HepG2 (cell line): ENCODE data around the gene ENSA. TPM values are rescaled to one million over a fixed set of nuclear protein-coding genes. Genes with fewer than 3 reads are reported as not detected.

Source experiments
- ATAC-seq: fragments of 200-7000 bp; cut with Tn5 transposase; 3 replicates; pipeline ENCODE4 v1.9.1; 2020; ENCODE audit warnings: mild to moderate bottlenecking, moderate library complexity
- BruUV-seq: library from RNA; stranded (reverse); fragments of 400-500 nt; replicated peaks from 2 replicates; lab custom pipeline; 2021; lab: Mats Ljungman, UMichigan
- CTCF ChIA-PET: fragments of 300-600 bp; formaldehyde crosslinking; extraction: SDS; loops from one replicate; lab custom pipeline; 2021; ENCODE audit warnings: low total read pairs, inconsistent platforms, low intra/inter-chr PET ratio; lab: Yijun Ruan, JAX
- POLR2A ChIA-PET: fragments of 350-600 bp; sonication (Branson Sonifier 250); formaldehyde crosslinking; loops from one replicate; lab custom pipeline; 2020; ENCODE audit warnings: antibody characterized with exemption, inconsistent platforms; lab: Yijun Ruan, JAX
- DNase-seq: peaks from one replicate; pipeline ENCODE4 v3.0.0-alpha.2; 2015; ENCODE audit warnings: low spot score
- FAIRE-seq: peaks from 3 replicates; lab custom pipeline; 2011; peaks lifted over from hg19 to GRCh38; lab: Jason Lieb, UNC
- H2AFZ ChIP-seq: one replicate; pipeline ENCODE4 v1.6.1; 2011; ENCODE audit warnings: low read length, inconsistent platforms
- H3K27ac ChIP-seq: fragments of 300-600 bp; 3 replicates; pipeline ENCODE4 v1.8.0; 2011; ENCODE audit warnings: mixed run types, mild to moderate bottlenecking, mixed read lengths, low read length, inconsistent platforms; ENCODE audit not compliant: insufficient read depth; ENCODE audit errors: extremely low read length
- H3K27me3 ChIP-seq, 2 experiments: fragments of 200-600 bp in 1 of 2; 2 replicates in 1 of 2; 3 replicates in 1 of 2; pipeline versions ENCODE4 v1.6.0 to v1.8.0; 2011; ENCODE audit warnings: low read length in 2 of 2, mild to moderate bottlenecking in 2 of 2, moderate library complexity in 2 of 2, inconsistent platforms in 1 of 2; ENCODE audit not compliant: insufficient read depth in 2 of 2, control insufficient read depth in 1 of 2
- H3K36me3 ChIP-seq, 2 experiments: fragments of 200-600 bp in 1 of 2; replicated peaks in 1 of 2; 2 replicates in 1 of 2; 3 replicates in 1 of 2; pipeline versions ENCODE4 v1.5.1 to v1.8.0; 2011; ENCODE audit warnings: low read length in 2 of 2, inconsistent platforms in 1 of 2; ENCODE audit not compliant: insufficient read depth in 2 of 2, control insufficient read depth in 1 of 2
- H3K4me1 ChIP-seq: 2 replicates; pipeline ENCODE4 v1.5.1; 2012; ENCODE audit warnings: low read length, inconsistent platforms; ENCODE audit not compliant: insufficient read depth
- H3K4me2 ChIP-seq: 2 replicates; pipeline ENCODE4 v1.6.0; 2011; ENCODE audit warnings: low read depth, low read length, inconsistent platforms
- H3K4me3 ChIP-seq, 3 experiments: fragments of 200-600 bp in 1 of 3; sonication (generic), shearing (Covaris generic) in 1 of 3; replicated peaks in 1 of 3; 2 replicates each; pipeline ENCODE4 v1.5.1; 2011 to 2016; ENCODE audit warnings: low read length in 3 of 3, inconsistent platforms in 2 of 3, low read depth in 2 of 3, mild to moderate bottlenecking in 2 of 3, control low read depth in 1 of 3, mixed read lengths in 1 of 3; ENCODE audit not compliant: insufficient read depth in 1 of 3
- H3K79me2 ChIP-seq: one replicate; pipeline ENCODE4 v1.6.1; 2011; ENCODE audit warnings: low read length, inconsistent platforms; ENCODE audit not compliant: insufficient read depth
- H3K9ac ChIP-seq: 2 replicates; pipeline ENCODE4 v1.6.0; 2011; ENCODE audit warnings: mild to moderate bottlenecking, low read depth, low read length, inconsistent platforms; ENCODE audit not compliant: insufficient read depth
- H3K9me3 ChIP-seq: 2 replicates; pipeline ENCODE4 v1.5.1; 2012; ENCODE audit warnings: mild to moderate bottlenecking, low read length
- H4K20me1 ChIP-seq: 2 replicates; pipeline ENCODE4 v1.6.0; 2011; ENCODE audit warnings: inconsistent platforms, mild to moderate bottlenecking, low read length, moderate library complexity; ENCODE audit not compliant: insufficient read depth
- AGO2 ChIP-seq: fragments of 200-400 bp; formaldehyde crosslinking; optimal IDR thresholded peaks from 2 replicates; pipeline ENCODE3; 2017; ENCODE audit warnings: mild to moderate bottlenecking, low read depth, low read length, moderate library complexity
- KAT7 ChIP-seq: IDR thresholded peaks from 2 replicates; pipeline ENCODE4 v1.6.1; 2018; ENCODE audit warnings: borderline replicate concordance, missing compliant biosample characterization
- MBNL3 ChIP-seq: fragments of 250-450 bp; sonication (Bioruptor Pico); conservative IDR thresholded peaks from 2 replicates; pipeline ENCODE4 v1.8.0; 2022; ENCODE audit warnings: mild to moderate bottlenecking, inconsistent platforms
- MXD1 ChIP-seq: sonication (generic); formaldehyde crosslinking; IDR thresholded peaks from 2 replicates; pipeline ENCODE4 v1.4.0; 2020; ENCODE audit warnings: mild to moderate bottlenecking, missing genetic modification reagents
- NR2F6 ChIP-seq, 2 experiments: IDR thresholded peaks; 2 replicates each; pipeline ENCODE4 v1.6.1; 2016; ENCODE audit warnings: antibody characterized with exemption in 1 of 2, mild to moderate bottlenecking in 1 of 2
- POLR2A ChIP-seq, 2 experiments: IDR thresholded peaks; 2 replicates each; pipeline ENCODE4 v1.6.1; 2011; ENCODE audit warnings: low read depth in 2 of 2, low read length in 2 of 2, mild to moderate bottlenecking in 1 of 2, moderate library complexity in 1 of 2; ENCODE audit not compliant: insufficient read depth in 1 of 2
- POLR2G ChIP-seq: fragments of 200-400 bp; formaldehyde crosslinking; IDR thresholded peaks from 2 replicates; pipeline ENCODE4 v1.6.1; 2018; ENCODE audit warnings: mild to moderate bottlenecking, low read depth, low read length, moderate library complexity
- PPARG ChIP-seq: conservative IDR thresholded peaks from 2 replicates; pipeline ENCODE4 v1.6.1; 2016; ENCODE audit warnings: missing biosample characterization, missing genetic modification reagents
- RBFOX2 ChIP-seq: fragments of 200-400 bp; formaldehyde crosslinking; IDR thresholded peaks from 2 replicates; pipeline ENCODE4 v1.6.1; 2017; ENCODE audit warnings: low read depth, mild to moderate bottlenecking, low read length
- RBM22 ChIP-seq: fragments of 200-400 bp; formaldehyde crosslinking; optimal IDR thresholded peaks from 2 replicates; pipeline ENCODE3; 2017; ENCODE audit warnings: mild to moderate bottlenecking, low read length, moderate library complexity
- RXRB ChIP-seq: IDR thresholded peaks from 2 replicates; pipeline ENCODE4 v1.6.1; 2016; ENCODE audit warnings: borderline replicate concordance, missing genetic modification reagents, missing compliant biosample characterization
- SAP130 ChIP-seq: IDR thresholded peaks from 2 replicates; pipeline ENCODE4 v1.6.1; 2016; ENCODE audit warnings: low read depth
- SIN3B ChIP-seq: fragments of 150-350 bp; IDR thresholded peaks from 2 replicates; pipeline ENCODE4 v1.6.1; 2014; ENCODE audit warnings: low read length
- SOX13 ChIP-seq, 3 experiments: fragments of 450-650 bp in 1 of 3; sonication (generic) in 1 of 3; formaldehyde crosslinking in 1 of 3; IDR thresholded peaks in 2 of 3; conservative IDR thresholded peaks in 1 of 3; 2 replicates each; pipeline versions ENCODE4 v1.5.0 to v1.6.1; 2016 to 2020; ENCODE audit warnings: antibody characterized with exemption in 1 of 3, mild to moderate bottlenecking in 1 of 3, missing compliant biosample characterization in 1 of 3, missing genetic modification reagents in 1 of 3, moderate library complexity in 1 of 3
- TAF1 ChIP-seq: sonication (generic); formaldehyde crosslinking; IDR thresholded peaks from 2 replicates; pipeline ENCODE4 v1.4.0; 2020; ENCODE audit warnings: missing genetic modification reagents
- TEAD2 ChIP-seq: sonication (generic); formaldehyde crosslinking; IDR thresholded peaks from 2 replicates; pipeline ENCODE4 v1.9.0; 2021; ENCODE audit warnings: missing genetic modification reagents
- ZNF260 ChIP-seq: sonication (generic); formaldehyde crosslinking; IDR thresholded peaks from 2 replicates; pipeline ENCODE4 v1.4.0; 2020; ENCODE audit warnings: missing genetic modification reagents, low read depth, mild to moderate bottlenecking, borderline replicate concordance
- ZNF543 ChIP-seq: sonication (generic); formaldehyde crosslinking; IDR thresholded peaks from 2 replicates; pipeline ENCODE4 v1.4.0; 2020; ENCODE audit warnings: mild to moderate bottlenecking, missing genetic modification reagents
- ZNF761 ChIP-seq: sonication (generic); formaldehyde crosslinking; conservative IDR thresholded peaks from 2 replicates; pipeline ENCODE4 v1.4.0; 2020; ENCODE audit warnings: mild to moderate bottlenecking, missing genetic modification reagents
- ZNF891 ChIP-seq: sonication (generic); formaldehyde crosslinking; IDR thresholded peaks from 2 replicates; pipeline ENCODE4 v1.5.0; 2020; ENCODE audit warnings: mild to moderate bottlenecking, missing genetic modification reagents
- WGBS: methylation state at CpG from one replicate; pipeline ENCODE4 v1.1.6; 2017; ENCODE audit warnings: low lambda C conversion rate; 5-methylcytosine and 5-hydroxymethylcytosine counted together
- in situ Hi-C: cut with HindIII; loops from 2 replicates; pipeline ENCODE4 v1.10.0; 2017; ENCODE audit warnings: low pct_unique_long_range_greater_than_20kb; ENCODE audit not compliant: extremely low pct_ligation_motif_present
- intact Hi-C: fragments of 100-400 bp; cut with micrococcal nuclease; formaldehyde crosslinking; loops from one replicate; pipeline ENCODE4 v1.10.0; 2022; ENCODE audit not compliant: unreplicated experiment
- polyA plus RNA-seq, 8 experiments: library from polyadenylated mRNA; depleted of rRNA in 3 of 8; stranded (reverse) in 7 of 8; unstranded in 1 of 8; fragments of >200 nt; fragmentation: Illumina TruSeq in 4 of 8; extraction: Trizol in 4 of 8; gene quantifications; 2 replicates each; pipeline versions ENCODE4 v1.2.1 to v1.2.3, GENCODE V29; 2011 to 2016; ENCODE audit warnings: low read depth in 4 of 8, missing spikeins in 1 of 8, mixed read lengths in 1 of 8; ENCODE audit not compliant: insufficient read depth in 1 of 8
- total RNA-seq, 5 experiments: library from RNA; depleted of rRNA; stranded (reverse); fragments of >200 nt; fragmentation: Illumina TruSeq; extraction: Trizol; gene quantifications; 2 replicates each; pipeline ENCODE4 v1.2.3, GENCODE V29; 2016; ENCODE audit warnings: low read depth in 1 of 5
- TF ChIP-seq, protein P1 (sequence below): sonication (generic); formaldehyde crosslinking; IDR thresholded peaks from 2 replicates; pipeline ENCODE4 v1.4.0; 2020; ENCODE audit warnings: missing genetic modification reagents
- TF ChIP-seq, protein P2 (sequence below): sonication (generic); IDR thresholded peaks from 2 replicates; pipeline ENCODE4 v1.6.1; 2016; ENCODE audit warnings: low read depth, borderline replicate concordance

Gene ENSA
- total and polyA plus RNA-seq, 2 of the 13 experiments (the other 11 are each of a cell fraction or from before 2014, with no cell fraction given): 54.5 to 111 TPM

DNA sequence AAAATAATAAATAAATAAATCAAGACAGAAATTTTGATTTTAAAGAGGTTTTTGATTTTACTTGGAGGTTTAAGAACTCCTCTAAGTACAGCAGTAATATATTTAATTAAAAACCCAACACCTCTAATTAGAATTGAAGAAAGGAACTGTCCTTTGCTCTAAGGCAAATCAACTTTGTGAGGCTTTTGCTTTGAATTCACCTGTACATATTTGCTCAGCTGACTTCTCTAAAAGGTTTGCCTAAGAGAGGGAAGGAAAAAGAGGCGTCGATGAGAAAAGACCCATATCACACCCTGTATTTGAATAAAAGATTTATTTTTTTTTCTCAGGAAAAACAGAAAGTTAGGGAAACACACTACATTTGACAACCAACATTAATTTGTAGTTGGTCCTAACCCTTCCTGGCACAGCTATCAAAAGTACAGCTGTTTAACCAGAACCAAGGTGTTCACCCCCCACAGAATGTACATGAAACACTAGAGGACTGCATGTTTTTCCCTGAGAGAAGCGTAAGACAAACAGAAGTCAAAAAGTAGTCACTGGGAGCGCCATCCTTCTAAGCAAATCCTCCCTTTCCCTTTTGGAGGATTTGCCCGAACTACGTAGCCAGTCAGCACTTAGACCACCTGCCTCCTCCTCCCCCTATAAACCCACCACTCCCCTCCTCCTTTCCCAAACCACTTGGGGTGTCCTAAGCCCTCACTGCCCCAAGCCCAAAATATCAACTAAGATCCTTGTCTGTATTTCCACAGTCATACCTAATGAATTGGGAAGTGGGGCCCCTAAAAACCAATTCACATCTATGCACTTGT lies 54.9 kb downstream of the ENSA start:
- Histone ChIP-seq H3K79me2 (peaks cover 81% of the 10 kb centered on the region), H3K4me2 (peak overlapping the region; percentile 81), H3K27ac (peak overlapping the region; percentile 36), H3K36me3 (peaks cover 0 to 49% of the 10 kb centered on the region in 2 experiments; a peak in 4 of 5 replicates), H3K9me3 (no peaks in the 10 kb centered on the region), H3K4me3 (peak overlapping the region in 2 of 3 experiments; percentile 93 to 96; a peak in 2 of 6 replicates), H3K4me1 (peaks cover 58% of the 10 kb centered on the region), H3K9ac (peak overlapping the region; percentile 32; the same call in 1 of the 2 replicates), H2AFZ (no peak overlapping the region), H4K20me1 (peaks cover 63% of the 10 kb centered on the region), H3K27me3 (no peaks in the 10 kb centered on the region; a peak in 1 of 5 replicates)
- intact Hi-C loops (loop anchor here (5.0 kb wide), 1 partner anchor 38 kb away; no protein-coding TSS in a partner anchor), in situ Hi-C loops (no loop called here)
- no TSS peak for BruUV-seq
- ChIA-PET POLR2A (interaction anchor here (0.9 to 11.9 kb wide), 5 partner anchors 9 to 55 kb away, joined by 3 to 469 read pairs (median 5); partner anchors contain the start of gene ENSA), CTCF (interaction anchor here (1.0 kb wide), 1 partner anchor 110 kb away, joined by 3 read pairs; no protein-coding TSS in a partner anchor)
- FAIRE-seq (no peak), ATAC-seq (no peak), DNase-seq (no peak)
- 82% methylated on average over 6 of the region's 6 CpGs for WGBS
- TF ChIP-seq RBM22: peak; percentile 85
- no peak for TF ChIP-seq RXRB (CRISPR knock-in tag)
- TF ChIP-seq ZNF891 (CRISPR knock-in tag): no peak
- TF ChIP-seq SIN3B: no peak
- no peak for TF ChIP-seq MBNL3
- TF ChIP-seq RBFOX2: peak; percentile 73
- TF ChIP-seq KAT7 (CRISPR knock-in tag): no peak
- TF ChIP-seq, protein P1, sequence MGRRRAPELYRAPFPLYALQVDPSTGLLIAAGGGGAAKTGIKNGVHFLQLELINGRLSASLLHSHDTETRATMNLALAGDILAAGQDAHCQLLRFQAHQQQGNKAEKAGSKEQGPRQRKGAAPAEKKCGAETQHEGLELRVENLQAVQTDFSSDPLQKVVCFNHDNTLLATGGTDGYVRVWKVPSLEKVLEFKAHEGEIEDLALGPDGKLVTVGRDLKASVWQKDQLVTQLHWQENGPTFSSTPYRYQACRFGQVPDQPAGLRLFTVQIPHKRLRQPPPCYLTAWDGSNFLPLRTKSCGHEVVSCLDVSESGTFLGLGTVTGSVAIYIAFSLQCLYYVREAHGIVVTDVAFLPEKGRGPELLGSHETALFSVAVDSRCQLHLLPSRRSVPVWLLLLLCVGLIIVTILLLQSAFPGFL (CRISPR knock-in tag): no peak
- TF ChIP-seq AGO2: peak; percentile 32
- 0 out of 2 replicates have a peak, but pooled peaks have one; percentile 6 for TF ChIP-seq SAP130 (CRISPR knock-in tag)
- no peak for TF ChIP-seq PPARG (CRISPR knock-in tag)
- TF ChIP-seq POLR2A (IDR thresholded peaks at IDR 0.05; ENCODE audit: insufficient read depth in 1 of 2, low read depth in 2 of 2, low read length in 2 of 2): peak; percentile 39 to 67; a peak in 2 of 4 replicates
- peak; percentile 65 for TF ChIP-seq POLR2G
- no peak for TF ChIP-seq TEAD2 (CRISPR knock-in tag)
- TF ChIP-seq ZNF761 (CRISPR knock-in tag): no peak
- no peak for TF ChIP-seq MXD1
- no peak for TF ChIP-seq NR2F6 (IDR thresholded peaks at IDR 0.05)
- TF ChIP-seq NR2F6 (CRISPR knock-in tag; IDR thresholded peaks at IDR 0.05): no peak
- TF ChIP-seq ZNF260 (CRISPR knock-in tag): no peak
- TF ChIP-seq SOX13 (IDR thresholded peaks at IDR 0.05): no peak
- TF ChIP-seq SOX13 (CRISPR knock-in tag; conservative IDR thresholded peaks at IDR 0.05 in 1 of 2, IDR thresholded peaks at IDR 0.05 in 1 of 2): no peak
- no peak for TF ChIP-seq ZNF543 (CRISPR knock-in tag)
- TF ChIP-seq, protein P2, sequence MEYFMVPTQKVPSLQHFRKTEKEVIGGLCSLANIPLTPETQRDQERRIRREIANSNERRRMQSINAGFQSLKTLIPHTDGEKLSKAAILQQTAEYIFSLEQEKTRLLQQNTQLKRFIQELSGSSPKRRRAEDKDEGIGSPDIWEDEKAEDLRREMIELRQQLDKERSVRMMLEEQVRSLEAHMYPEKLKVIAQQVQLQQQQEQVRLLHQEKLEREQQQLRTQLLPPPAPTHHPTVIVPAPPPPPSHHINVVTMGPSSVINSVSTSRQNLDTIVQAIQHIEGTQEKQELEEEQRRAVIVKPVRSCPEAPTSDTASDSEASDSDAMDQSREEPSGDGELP: peak; percentile 80
- TF ChIP-seq TAF1 (CRISPR knock-in tag): no peak
